Smooth muscle cell (in vitro differentiated cells): ENCODE data around the gene RHO. TPM values are rescaled to one million over a fixed set of nuclear protein-coding genes. Genes with fewer than 3 reads are reported as not detected.
"Not testable (repeated sequence)": the region's sequence is repeated elsewhere in the genome, so short reads cannot be mapped to it uniquely, and the experiment has no call there.

ENCODE experiments used
- DNase-seq: peaks from one replicate; lab custom pipeline; 2025; ENCODE audit not compliant: unreplicated experiment; lab: John Stamatoyannopoulos, UW
- H2AFZ ChIP-seq: fragments of 200-600 bp; sonication (generic); 2 replicates; pipeline ENCODE4 v1.6.0; 2016; ENCODE audit warnings: antibody characterized with exemption, low read depth, mild to moderate bottlenecking
- H3F3A ChIP-seq: fragments of 200-600 bp; sonication (generic); 2 replicates; pipeline ENCODE4 v1.6.0; 2017; ENCODE audit warnings: antibody characterized with exemption, low read depth
- H3K27ac ChIP-seq: fragments of 200-600 bp; sonication (generic); 2 replicates; pipeline ENCODE4 v1.5.1; 2016; ENCODE audit warnings: low read depth, mild to moderate bottlenecking
- H3K27me3 ChIP-seq: fragments of 200-600 bp; sonication (generic); 2 replicates; pipeline ENCODE4 v1.6.1; 2016; ENCODE audit warnings: low read depth, mild to moderate bottlenecking
- H3K36me3 ChIP-seq: fragments of 200-600 bp; sonication (generic); 2 replicates; pipeline ENCODE4 v1.5.1; 2016; ENCODE audit warnings: low read depth
- H3K4me1 ChIP-seq: fragments of 200-600 bp; sonication (generic); 2 replicates; pipeline ENCODE4 v1.5.1; 2016; ENCODE audit warnings: low read depth
- H3K4me2 ChIP-seq: fragments of 200-600 bp; sonication (generic); 2 replicates; pipeline ENCODE4 v1.6.0; 2016; ENCODE audit warnings: mild to moderate bottlenecking
- H3K4me3 ChIP-seq: fragments of 200-600 bp; sonication (generic); 2 replicates; pipeline ENCODE4 v1.5.1; 2016; ENCODE audit warnings: mild to moderate bottlenecking
- H3K79me2 ChIP-seq: fragments of 200-600 bp; sonication (generic); 2 replicates; pipeline ENCODE4 v1.6.0; 2016; ENCODE audit warnings: low read depth, mild to moderate bottlenecking
- H3K9ac ChIP-seq: fragments of 200-600 bp; sonication (generic); 2 replicates; pipeline ENCODE4 v1.6.0; 2016; ENCODE audit warnings: low read depth
- H3K9me3 ChIP-seq: fragments of 200-600 bp; sonication (generic); replicated peaks from 2 replicates; pipeline ENCODE4 v1.5.1; 2016; ENCODE audit warnings: low read depth
- H4K20me1 ChIP-seq: fragments of 200-600 bp; sonication (generic); 2 replicates; pipeline ENCODE4 v1.6.0; 2016; ENCODE audit warnings: low read depth
- WGBS: methylation state at CpG from one replicate; pipeline ENCODE4 v1.1.7; 2016; ENCODE audit warnings: low lambda C conversion rate; 5-methylcytosine and 5-hydroxymethylcytosine counted together
- polyA plus RNA-seq: library from polyadenylated mRNA; unstranded; fragments of >200 nt; fragmentation: Nextera tagmentation; extraction: Ambion mirVana; gene quantifications from 2 replicates; pipeline ENCODE4 v1.2.1, GENCODE V29; 2016
- total RNA-seq: library from RNA; depleted of rRNA; stranded (reverse); fragments of >200 nt; gene quantifications from 2 replicates; pipeline ENCODE4 v1.2.3, GENCODE V29; 2014
- TF ChIP-seq, protein P1 (sequence below): fragments of 200-600 bp; sonication (generic); IDR thresholded peaks from 2 replicates; pipeline ENCODE4 v1.5.1; 2017; ENCODE audit warnings: borderline replicate concordance, mild to moderate bottlenecking, antibody characterized with exemption; ENCODE audit not compliant: insufficient read depth, poor library complexity, severe bottlenecking

The RHO gene
- total and polyA plus RNA-seq, 2 experiments from 2014 or later = 0.63 TPM; not detected in 1

- 79% methylated on average over 7 of the region's 8 CpGs for WGBS
Measured at GRCh38 chr3:129498603-129499488, 29.6 kb upstream of the RHO start.

GRCh38 chr3:129499604-129500333 is 28.7 kb upstream of the RHO start:
- Histone ChIP-seq H3K4me1 (peaks cover 12% of the 10 kb centered on the region), H3F3A (peaks cover 11% of the 10 kb centered on the region)
- H3K79me2 ChIP-seq, DNase-seq, H4K20me1 ChIP-seq, H3K27me3 ChIP-seq, H3K36me3 ChIP-seq, H2AFZ ChIP-seq, H3K9ac ChIP-seq, H3K4me2 ChIP-seq, H3K9me3 ChIP-seq, H3K4me3 ChIP-seq, H3K27ac ChIP-seq: not testable (repeated sequence)
- 95% methylated on average over 11 of the region's 14 CpGs for WGBS

More at GRCh38 chr3:129498603-129499488, 29.6 kb upstream of the RHO start:
- H3K27ac ChIP-seq, DNase-seq, H3K27me3 ChIP-seq, H3K4me2 ChIP-seq, H4K20me1 ChIP-seq, H3K79me2 ChIP-seq, H3K9me3 ChIP-seq, H3K4me3 ChIP-seq, H2AFZ ChIP-seq, H3K36me3 ChIP-seq, H3K9ac ChIP-seq: not testable (repeated sequence)
- Histone ChIP-seq H3F3A (peaks cover 19% of the 10 kb centered on the region), H3K4me1 (peaks cover 18% of the 10 kb centered on the region)

GRCh38 chr3:129500334-129500658 is 28.1 kb upstream of the RHO start:
- WGBS = 98% methylated on average over 5 of the region's 5 CpGs
- no peak overlapping the region for H3K4me3 ChIP-seq
- H3K27ac ChIP-seq = no peak overlapping the region
- no peak overlapping the region for H2AFZ ChIP-seq
- no peaks in the 10 kb centered on the region for H3K36me3 ChIP-seq
- TF ChIP-seq, protein P1, sequence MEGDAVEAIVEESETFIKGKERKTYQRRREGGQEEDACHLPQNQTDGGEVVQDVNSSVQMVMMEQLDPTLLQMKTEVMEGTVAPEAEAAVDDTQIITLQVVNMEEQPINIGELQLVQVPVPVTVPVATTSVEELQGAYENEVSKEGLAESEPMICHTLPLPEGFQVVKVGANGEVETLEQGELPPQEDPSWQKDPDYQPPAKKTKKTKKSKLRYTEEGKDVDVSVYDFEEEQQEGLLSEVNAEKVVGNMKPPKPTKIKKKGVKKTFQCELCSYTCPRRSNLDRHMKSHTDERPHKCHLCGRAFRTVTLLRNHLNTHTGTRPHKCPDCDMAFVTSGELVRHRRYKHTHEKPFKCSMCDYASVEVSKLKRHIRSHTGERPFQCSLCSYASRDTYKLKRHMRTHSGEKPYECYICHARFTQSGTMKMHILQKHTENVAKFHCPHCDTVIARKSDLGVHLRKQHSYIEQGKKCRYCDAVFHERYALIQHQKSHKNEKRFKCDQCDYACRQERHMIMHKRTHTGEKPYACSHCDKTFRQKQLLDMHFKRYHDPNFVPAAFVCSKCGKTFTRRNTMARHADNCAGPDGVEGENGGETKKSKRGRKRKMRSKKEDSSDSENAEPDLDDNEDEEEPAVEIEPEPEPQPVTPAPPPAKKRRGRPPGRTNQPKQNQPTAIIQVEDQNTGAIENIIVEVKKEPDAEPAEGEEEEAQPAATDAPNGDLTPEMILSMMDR = no peak
- H3K4me2 ChIP-seq = no peak overlapping the region
- no peak for DNase-seq
- H3K4me1 ChIP-seq = peaks cover 9% of the 10 kb centered on the region
- H4K20me1 ChIP-seq = no peaks in the 10 kb centered on the region
- no peaks in the 10 kb centered on the region for H3K27me3 ChIP-seq
- H3K9me3 ChIP-seq = no peaks in the 10 kb centered on the region
- no peaks in the 10 kb centered on the region for H3K79me2 ChIP-seq
- H3F3A ChIP-seq = peaks cover 11% of the 10 kb centered on the region
- no peak overlapping the region for H3K9ac ChIP-seq

- TF ChIP-seq, protein P1 = no peak
- peaks cover 6% of the 10 kb centered on the region for H3K4me1 ChIP-seq
- DNase-seq = no peak
Measured at GRCh38 chr3:129501630-129502029, 26.8 kb upstream of the RHO start.

More at GRCh38 chr3:129501630-129502029, 26.8 kb upstream of the RHO start:
- Histone ChIP-seq H4K20me1 (no peaks in the 10 kb centered on the region), H3K9me3 (no peaks in the 10 kb centered on the region), H3K27ac (no peak overlapping the region), H3K79me2 (no peaks in the 10 kb centered on the region), H3K36me3 (no peaks in the 10 kb centered on the region), H2AFZ (no peak overlapping the region), H3F3A (peaks cover 11% of the 10 kb centered on the region), H3K4me2 (no peak overlapping the region), H3K4me3 (no peak overlapping the region), H3K9ac (no peak overlapping the region), H3K27me3 (no peaks in the 10 kb centered on the region)
- WGBS = 81% methylated on average over 5 of the region's 5 CpGs
